ACC112 (cell line): ENCODE results near the gene COMMD8.

Source experiments
- H2AFZ ChIP-seq: fragments of 200-600 bp; sonication (generic); one replicate; pipeline ENCODE4 v1.6.0; 2017; ENCODE audit warnings: antibody characterized with exemption, low read length; ENCODE audit not compliant: unreplicated experiment
- H3K27ac ChIP-seq: fragments of 200-600 bp; sonication (generic); 2 replicates; pipeline ENCODE4 v1.5.1; 2014; ENCODE audit warnings: low read depth, mild to moderate bottlenecking, antibody characterized with exemption, low read length, moderate library complexity
- H3K27me3 ChIP-seq: fragments of 200-600 bp; sonication (generic); 2 replicates; pipeline ENCODE4 v1.6.1; 2014; ENCODE audit warnings: mild to moderate bottlenecking, antibody characterized with exemption, low read length, moderate library complexity, mixed read lengths; ENCODE audit not compliant: insufficient read depth
- H3K36me3 ChIP-seq: fragments of 200-600 bp; sonication (generic); 2 replicates; pipeline ENCODE4 v1.6.1; 2016; ENCODE audit warnings: mild to moderate bottlenecking, antibody characterized with exemption, low read length, moderate library complexity, mixed read lengths; ENCODE audit not compliant: insufficient read depth
- H3K4me1 ChIP-seq: fragments of 200-600 bp; sonication (generic); one replicate; pipeline ENCODE4 v1.6.1; 2016; ENCODE audit warnings: low read length, mixed read lengths; ENCODE audit not compliant: insufficient read depth, unreplicated experiment, control insufficient read depth
- H3K4me3 ChIP-seq: fragments of 200-600 bp; sonication (generic); 2 replicates; pipeline ENCODE4 v1.5.1; 2014; ENCODE audit warnings: mild to moderate bottlenecking, low read depth, low read length
- H3K79me2 ChIP-seq: fragments of 200-600 bp; sonication (generic); one replicate; pipeline ENCODE4 v1.6.0; 2016; ENCODE audit warnings: low read length; ENCODE audit not compliant: control insufficient read depth, unreplicated experiment, insufficient read depth

The COMMD8 gene

GRCh38 chr4:47473141-47473750 is 9.7 kb upstream of the COMMD8 start:
- peaks cover 19% of the 10 kb centered on the region for H3K4me1 ChIP-seq
- H3K27ac ChIP-seq, result no peak overlapping the region
- no peak overlapping the region for H3K4me3 ChIP-seq
- H3K27me3 ChIP-seq, result no peaks in the 10 kb centered on the region
- H3K36me3 ChIP-seq, result no peaks in the 10 kb centered on the region
- no peaks in the 10 kb centered on the region for H3K79me2 ChIP-seq
- no peak overlapping the region for H2AFZ ChIP-seq

- H3K4me1 ChIP-seq, result peaks cover 19% of the 10 kb centered on the region
- no peak overlapping the region for H3K27ac ChIP-seq
- no peak overlapping the region for H3K4me3 ChIP-seq
- H2AFZ ChIP-seq, result no peak overlapping the region
- no peaks in the 10 kb centered on the region for H3K27me3 ChIP-seq
- no peaks in the 10 kb centered on the region for H3K36me3 ChIP-seq
- no peaks in the 10 kb centered on the region for H3K79me2 ChIP-seq
Measured at GRCh38 chr4:47471591-47471990, 8.1 kb upstream of the COMMD8 start.

- Histone ChIP-seq H2AFZ (no peak overlapping the region), H3K79me2 (no peaks in the 10 kb centered on the region)
Measured at GRCh38 chr4:47471064-47471463, 7.6 kb upstream of the COMMD8 start.

GRCh38 chr4:47469951-47470350 is 6.4 kb upstream of the COMMD8 start:
- H3K27me3 ChIP-seq, result no peaks in the 10 kb centered on the region
- H3K4me1 ChIP-seq, result peaks cover 19% of the 10 kb centered on the region
- no peaks in the 10 kb centered on the region for H3K36me3 ChIP-seq
- no peak overlapping the region for H2AFZ ChIP-seq
- H3K79me2 ChIP-seq, result no peaks in the 10 kb centered on the region
- no peak overlapping the region for H3K4me3 ChIP-seq
- no peak overlapping the region for H3K27ac ChIP-seq

More at GRCh38 chr4:47471064-47471463, 7.6 kb upstream of the COMMD8 start:
- no peak overlapping the region for H3K27ac ChIP-seq
- no peaks in the 10 kb centered on the region for H3K36me3 ChIP-seq
- no peaks in the 10 kb centered on the region for H3K27me3 ChIP-seq
- peaks cover 19% of the 10 kb centered on the region for H3K4me1 ChIP-seq
- no peak overlapping the region for H3K4me3 ChIP-seq

- peak overlapping the region; percentile 39; the same call in 1 of the 2 replicates for H3K4me3 ChIP-seq
- H3K27me3 ChIP-seq, result no peaks in the 10 kb centered on the region
- peaks cover 19% of the 10 kb centered on the region for H3K4me1 ChIP-seq
- H3K79me2 ChIP-seq, result no peaks in the 10 kb centered on the region
- no peaks in the 10 kb centered on the region for H3K36me3 ChIP-seq
- H2AFZ ChIP-seq, result no peak overlapping the region
- no peak overlapping the region for H3K27ac ChIP-seq
Measured at GRCh38 chr4:47468706-47469365, 5.3 kb upstream of the COMMD8 start.

- Histone ChIP-seq H3K4me1 (peaks cover 19% of the 10 kb centered on the region), H3K27me3 (no peaks in the 10 kb centered on the region), H2AFZ (no peak overlapping the region), H3K4me3 (no peak overlapping the region), H3K36me3 (no peaks in the 10 kb centered on the region), H3K27ac (no peak overlapping the region), H3K79me2 (peaks cover 4% of the 10 kb centered on the region)
Measured at GRCh38 chr4:47466056-47466785, 2.7 kb upstream of the COMMD8 start.

GRCh38 chr4:47465004-47465403 is 1.5 kb upstream of the COMMD8 start:
- no peak overlapping the region for H2AFZ ChIP-seq
- peaks cover 11% of the 10 kb centered on the region for H3K4me1 ChIP-seq
- H3K36me3 ChIP-seq, result no peaks in the 10 kb centered on the region
- no peak overlapping the region for H3K4me3 ChIP-seq
- H3K27ac ChIP-seq, result no peak overlapping the region
- no peaks in the 10 kb centered on the region for H3K27me3 ChIP-seq
- peaks cover 4% of the 10 kb centered on the region for H3K79me2 ChIP-seq

GRCh38 chr4:47462799-47463234 is 685 bp downstream of the COMMD8 start:
- H3K27ac ChIP-seq, result peak overlapping the region; percentile 30

GRCh38 chr4:47451657-47452056 is 11.8 kb downstream of the COMMD8 start:
- H3K36me3 ChIP-seq, result peaks cover 6% of the 10 kb centered on the region; the same call in 1 of the 2 replicates
- H3K27ac ChIP-seq, result no peak overlapping the region
- H2AFZ ChIP-seq, result no peak overlapping the region
- H3K4me3 ChIP-seq, result no peak overlapping the region
- no peaks in the 10 kb centered on the region for H3K27me3 ChIP-seq
- H3K79me2 ChIP-seq, result no peaks in the 10 kb centered on the region
- H3K4me1 ChIP-seq, result no peaks in the 10 kb centered on the region

More at GRCh38 chr4:47462799-47463234, 685 bp downstream of the COMMD8 start:
- Histone ChIP-seq H3K4me1 (no peaks in the 10 kb centered on the region), H3K4me3 (peak overlapping the region; percentile 96), H3K27me3 (no peaks in the 10 kb centered on the region), H2AFZ (peak overlapping the region; percentile 92), H3K79me2 (peaks cover 4% of the 10 kb centered on the region), H3K36me3 (no peaks in the 10 kb centered on the region)

GRCh38 chr4:47444031-47444430 is 19.5 kb downstream of the COMMD8 start:
- H2AFZ ChIP-seq, result no peak overlapping the region
- H3K27ac ChIP-seq, result no peak overlapping the region
- H3K4me3 ChIP-seq, result no peak overlapping the region
- no peaks in the 10 kb centered on the region for H3K4me1 ChIP-seq
- H3K36me3 ChIP-seq, result no peaks in the 10 kb centered on the region
- H3K79me2 ChIP-seq, result no peaks in the 10 kb centered on the region
- no peaks in the 10 kb centered on the region for H3K27me3 ChIP-seq
